ENCODE results near the gene SRP68. TPM values are rescaled to one million over a fixed set of nuclear protein-coding genes. Genes with fewer than 3 reads are reported as not detected.

The SRP68 gene
- total RNA-seq, 1 experiment from 2014 or later: 55.3 TPM

DNA sequence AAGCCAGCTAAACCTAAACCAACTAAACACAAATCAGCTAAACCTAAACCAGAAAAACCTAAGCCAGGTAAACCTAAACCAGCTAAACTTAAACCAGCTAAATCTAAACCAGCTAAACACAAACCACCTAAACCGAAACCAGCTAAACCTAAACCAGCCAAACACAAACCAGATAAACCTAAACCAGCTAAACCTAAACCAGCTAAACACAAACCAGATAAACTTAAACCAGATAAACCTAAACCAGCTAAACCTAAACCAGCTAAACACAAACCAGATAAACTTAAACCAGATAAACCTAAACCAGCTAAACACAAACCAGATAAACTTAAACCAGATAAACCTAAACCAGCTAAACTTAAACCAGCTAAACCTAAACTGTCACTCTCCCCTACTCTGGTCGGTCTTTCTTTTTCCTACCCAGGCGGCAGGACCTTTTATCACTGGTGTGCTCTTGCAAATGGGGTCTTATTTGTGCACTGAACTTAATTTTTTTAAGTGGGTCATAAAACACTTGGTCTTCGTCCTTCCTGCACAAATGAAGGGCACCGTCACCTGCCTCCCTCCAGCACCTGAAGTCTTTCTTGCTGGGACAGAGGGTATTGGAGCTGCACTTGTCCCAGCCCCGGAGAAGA lies 52.4 kb downstream of the SRP68 start:
- no peak for DNase-seq (ENCODE audit: low read depth)

GRCh38 chr17:76018801-76019200 lies 53.5 kb downstream of the SRP68 start:
- no peak for DNase-seq (ENCODE audit: low read depth)

- DNase-seq (ENCODE audit: low read depth): no peak
Observed at GRCh38 chr17:76018340-76018680, 54.0 kb downstream of the SRP68 start.

- DNase-seq (ENCODE audit: low read depth): no peak
Observed at GRCh38 chr17:76017481-76018339, 54.6 kb downstream of the SRP68 start.

DNA sequence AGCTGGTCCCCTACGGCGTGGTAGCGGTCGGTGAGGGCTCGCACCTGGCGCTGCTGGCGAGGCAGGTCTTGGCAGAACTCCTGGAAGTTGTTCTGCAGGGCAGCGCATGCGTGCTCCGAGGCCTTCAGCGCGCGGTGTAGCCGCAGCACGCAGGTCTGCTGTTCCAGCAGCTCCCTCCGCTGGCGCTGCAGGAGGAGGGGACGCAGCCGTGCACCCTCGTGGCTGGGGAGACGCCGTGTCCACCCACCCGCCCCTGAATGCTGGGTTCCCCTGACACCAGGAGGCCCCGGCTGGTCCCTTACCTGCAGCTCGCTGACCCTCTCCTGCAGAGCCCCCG lies 57.4 kb downstream of the SRP68 start:
- no peak for DNase-seq (ENCODE audit: low read depth)

DNA sequence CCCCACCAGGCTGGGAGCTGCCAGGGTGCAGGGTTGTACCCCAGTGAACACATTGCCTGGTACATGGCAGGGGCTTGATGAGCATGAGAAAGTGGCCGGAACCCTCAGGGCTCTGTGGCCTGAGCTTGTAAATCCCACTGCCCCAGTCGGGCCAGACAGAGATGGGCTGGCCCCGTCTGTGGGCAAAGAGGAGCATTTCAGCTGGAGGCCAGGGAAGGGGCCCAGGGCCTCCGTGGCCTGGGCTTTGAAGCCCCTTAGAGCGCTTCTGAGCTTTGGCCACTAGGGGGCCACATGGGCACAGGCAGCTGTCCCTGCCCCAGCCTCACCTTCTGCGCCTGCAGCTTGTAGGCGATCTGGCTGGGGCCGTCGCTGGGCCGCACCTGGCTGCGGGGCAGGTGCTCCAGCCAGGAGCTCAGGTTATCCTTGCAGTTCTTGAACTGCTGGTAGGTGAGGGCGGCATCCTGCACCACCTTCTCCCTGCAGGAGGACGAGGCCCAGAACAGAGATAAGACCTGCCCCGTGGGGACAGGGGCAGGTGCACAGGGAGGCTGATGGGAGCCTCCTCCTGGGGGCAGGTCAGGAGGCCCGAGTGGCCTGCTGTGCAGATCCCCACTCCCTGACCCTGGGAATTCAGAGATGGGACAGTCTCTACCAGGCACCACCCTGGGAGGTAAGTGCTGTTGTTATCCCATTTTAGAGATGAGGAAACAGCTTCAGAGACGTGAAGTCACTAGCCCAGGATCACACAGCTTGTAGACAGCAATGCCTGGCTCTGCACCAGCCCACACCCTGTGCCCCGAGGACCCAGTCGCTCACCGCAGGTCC lies 58.0 kb downstream of the SRP68 start:
- DNase-seq (ENCODE audit: low read depth): peak; percentile 61

DNA sequence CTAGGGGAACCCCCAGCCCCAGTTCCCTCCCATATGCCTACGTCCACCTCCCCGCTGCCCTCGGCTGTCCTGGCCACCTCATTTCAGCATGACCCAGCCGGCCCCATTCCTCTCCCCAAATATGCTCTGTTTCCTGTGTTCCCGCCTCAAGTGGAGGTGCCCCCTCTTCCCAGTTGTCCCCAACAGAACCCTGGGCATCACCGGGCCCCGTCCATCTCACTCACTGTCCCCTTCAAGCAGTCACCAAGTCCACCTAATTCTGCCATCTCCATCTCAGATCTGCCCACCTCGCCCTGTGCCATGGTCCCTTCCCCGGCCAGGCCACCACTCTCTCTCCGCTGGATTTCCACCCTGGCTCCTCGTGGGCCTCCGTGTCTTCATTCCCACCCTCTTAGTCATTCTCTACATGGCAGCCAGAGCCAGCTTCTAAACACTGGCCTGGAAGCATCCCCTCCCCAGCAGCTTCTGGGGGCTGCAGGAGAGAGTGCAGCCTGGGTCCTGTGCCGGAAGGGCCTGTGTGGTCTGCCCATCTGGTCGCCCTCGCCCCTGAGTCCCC lies 58.9 kb downstream of the SRP68 start:
- DNase-seq (ENCODE audit: low read depth): no peak

DNA sequence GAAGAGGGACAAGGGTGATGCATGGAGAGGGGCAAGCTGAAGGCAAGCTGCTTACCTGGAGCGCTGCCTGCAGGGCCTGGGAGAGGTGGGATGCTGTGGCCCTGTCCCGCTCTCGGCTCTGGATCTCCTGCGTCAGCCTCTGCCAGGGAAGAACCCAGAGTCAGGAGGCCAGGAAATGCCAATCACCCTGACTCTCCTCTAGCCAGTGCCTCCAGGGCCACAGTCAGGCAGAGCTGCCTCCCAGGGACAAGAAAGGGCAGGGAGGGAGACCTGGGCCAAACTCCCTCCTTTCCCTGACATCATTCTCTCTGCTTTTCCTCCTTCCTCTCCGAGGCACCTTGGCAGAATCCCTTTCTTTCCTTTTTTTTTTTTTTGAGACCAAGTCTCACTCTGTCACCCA lies 60.4 kb downstream of the SRP68 start:
- no peak for DNase-seq (ENCODE audit: low read depth)

GRCh38 chr17:76009969-76010661 lies 62.2 kb downstream of the SRP68 start:
- DNase-seq (ENCODE audit: low read depth): no peak

DNA sequence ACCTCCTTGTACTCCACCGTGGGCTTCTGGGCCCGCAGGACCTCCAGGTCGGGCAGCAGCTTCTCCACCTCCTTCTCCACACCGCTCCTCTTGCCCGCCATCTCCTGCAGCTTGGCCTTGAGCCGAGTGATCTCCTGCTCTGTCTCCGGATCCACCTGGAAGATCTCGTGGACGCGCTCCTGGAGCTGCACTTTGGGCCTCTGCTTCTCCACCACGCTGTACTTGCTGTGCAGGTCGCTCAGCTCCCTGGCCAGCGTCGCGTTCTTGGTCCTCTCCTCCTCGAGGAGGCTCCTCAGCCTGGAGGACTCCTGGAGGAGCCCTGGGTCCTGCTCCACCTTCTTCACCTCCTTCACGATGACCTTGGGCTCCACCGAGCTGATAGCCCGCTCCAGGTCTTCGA lies 62.9 kb downstream of the SRP68 start:
- no peak for DNase-seq (ENCODE audit: low read depth)

GRCh38 chr17:76008630-76009425 lies 63.5 kb downstream of the SRP68 start:
- no peak for DNase-seq (ENCODE audit: low read depth)

DNA sequence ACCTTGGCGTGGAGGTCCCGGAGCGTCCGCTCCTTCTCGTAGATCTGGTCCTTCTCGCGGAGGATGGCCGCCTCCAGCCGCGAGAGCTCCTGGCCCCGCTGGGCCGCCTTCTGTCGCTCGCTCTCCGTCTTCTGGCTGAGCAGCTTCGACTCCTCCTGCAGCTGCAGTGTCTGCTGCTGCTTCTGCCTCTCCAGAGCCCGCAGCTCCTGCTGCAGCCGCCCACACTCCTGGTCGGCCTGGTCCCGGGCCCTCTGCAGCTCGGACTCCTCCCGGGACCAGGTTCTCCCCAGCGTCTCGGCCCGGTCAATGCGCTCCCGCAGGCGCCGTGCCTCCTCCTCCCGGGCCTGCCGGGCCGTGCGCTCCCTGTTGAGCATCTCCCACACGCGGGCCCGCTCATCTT lies 64.1 kb downstream of the SRP68 start:
- DNase-seq (ENCODE audit: low read depth): no peak

GRCh38 chr17:76007850-76008165 lies 64.5 kb downstream of the SRP68 start:
- DNase-seq (ENCODE audit: low read depth): no peak

GRCh38 chr17:76007131-76007849 lies 65.0 kb downstream of the SRP68 start:
- no peak for DNase-seq (ENCODE audit: low read depth)

GRCh38 chr17:76005263-76006149 lies 66.8 kb downstream of the SRP68 start:
- DNase-seq (ENCODE audit: low read depth): peak; percentile 60

DNA sequence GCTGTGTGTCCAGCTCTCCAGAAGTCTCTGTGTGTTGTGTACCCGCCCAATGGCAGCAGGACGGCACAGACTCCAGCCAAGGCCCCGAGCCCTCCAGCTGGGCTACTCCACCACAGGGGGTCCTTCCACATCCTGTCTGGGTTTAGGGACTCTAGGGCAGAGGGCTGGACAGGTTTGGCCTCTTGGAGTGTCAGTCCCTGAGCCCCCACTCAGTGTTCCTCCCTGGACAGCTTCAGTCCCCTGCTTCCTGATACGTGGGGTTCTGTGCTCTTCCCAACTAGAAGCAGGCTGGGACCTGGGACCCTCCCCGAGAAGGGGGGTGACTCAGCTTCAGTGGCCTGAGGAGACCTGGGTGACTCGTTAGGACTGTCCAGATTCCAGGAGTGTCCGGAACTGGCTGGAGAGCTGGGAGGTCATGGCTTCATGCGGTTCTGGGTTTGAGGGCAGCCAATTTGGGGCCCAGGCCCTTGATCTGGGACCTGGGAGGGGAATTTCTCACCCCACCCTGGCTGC lies 67.5 kb downstream of the SRP68 start:
- no peak for DNase-seq (ENCODE audit: low read depth)

GRCh38 chr17:76003915-76004314 lies 68.4 kb downstream of the SRP68 start:
- DNase-seq (ENCODE audit: low read depth): no peak

GRCh38 chr17:76002100-76002499 lies 70.2 kb downstream of the SRP68 start:
- DNase-seq (ENCODE audit: low read depth): no peak

Data from HT1080 (cell line).